ENCODE measurements around the gene SORBS2.

GRCh38 chr4:185582651-185583400 is 229.2 kb downstream of the SORBS2 start:
- no peak for TF ChIP-seq CTCF (conservative IDR thresholded peaks at IDR 0.05; ENCODE audit: low read length)
- no peak for TF ChIP-seq EZH2phosphoT487 (IDR thresholded peaks at IDR 0.05; ENCODE audit: borderline replicate concordance)

Measured in Loucy (cell line).